Prostate gland (tissue), 2 donors: ENCODE data around the gene MALRD1.

ENCODE experiments used
- CTCF ChIP-seq, 4 experiments: fragments of 200-600 bp in 2 of 4; fragments of 450-650 bp in 2 of 4; sonication (generic) in 2 of 4; IDR thresholded peaks; 1 replicate in 3 of 4; 2 replicates in 1 of 4; pipeline ENCODE4 v1.5.1; 2016 to 2019; ENCODE audit warnings: antibody characterized with exemption in 4 of 4, mild to moderate bottlenecking in 2 of 4, moderate library complexity in 2 of 4
- POLR2A ChIP-seq: fragments of 450-650 bp; IDR thresholded peaks from one replicate; pipeline ENCODE4 v1.6.1; 2016; ENCODE audit warnings: antibody characterized with exemption, mild to moderate bottlenecking

GRCh38 chr10:19628767-19629560 lies 580.4 kb downstream of the MALRD1 start:
- TF ChIP-seq POLR2A (no peak), CTCF (IDR thresholded peaks at IDR 0.05) (no peak)
